Panc1 (cell line): ENCODE results near the gene PSMB5. TPM values are rescaled to one million over a fixed set of nuclear protein-coding genes. Genes with fewer than 3 reads are reported as not detected.

Experiments used
- ATAC-seq: fragments of 200-7000 bp; cut with Tn5 transposase; 2 replicates; pipeline ENCODE4 v1.9.1; 2020; ENCODE audit warnings: mild to moderate bottlenecking, moderate library complexity
- BruUV-seq: library from RNA; stranded (reverse); fragments of 400-500 nt; replicated peaks from 2 replicates; lab custom pipeline; 2021; lab: Mats Ljungman, UMichigan
- CTCF ChIA-PET: fragments of 300-600 bp; sonication (Branson Sonifier 250); formaldehyde crosslinking; loops from one replicate; lab custom pipeline; 2022; ENCODE audit warnings: antibody characterized with exemption; lab: Charles Lee
- POLR2A ChIA-PET: fragments of 300-600 bp; sonication (Branson Sonifier 250); formaldehyde crosslinking; loops from one replicate; lab custom pipeline; 2022; ENCODE audit warnings: antibody characterized with exemption; lab: Charles Lee
- DNase-seq: peaks from one replicate; pipeline ENCODE4 v3.0.0-alpha.2; 2010; ENCODE audit warnings: low read depth, low spot score
- H3K27ac ChIP-seq: 2 replicates; pipeline ENCODE4 v1.5.1; 2011; ENCODE audit warnings: mild to moderate bottlenecking, low read length, inconsistent platforms
- H3K27me3 ChIP-seq: fragments of 200-500 bp; sonication (Bioruptor generic); 2 replicates; pipeline ENCODE4 v1.6.0; 2014; ENCODE audit warnings: low read length, inconsistent platforms; ENCODE audit not compliant: control insufficient read depth, insufficient read depth
- H3K36me3 ChIP-seq: fragments of 200-500 bp; sonication (Bioruptor generic); 2 replicates; pipeline ENCODE4 v1.5.1; 2014; ENCODE audit warnings: inconsistent platforms, mild to moderate bottlenecking, low read length, moderate library complexity; ENCODE audit not compliant: control insufficient read depth, insufficient read depth
- H3K4me1 ChIP-seq: 2 replicates; pipeline ENCODE4 v1.5.1; 2011; ENCODE audit warnings: inconsistent platforms, mild to moderate bottlenecking, low read length, moderate library complexity; ENCODE audit not compliant: control insufficient read depth, insufficient read depth
- H3K4me3 ChIP-seq, 2 experiments: 2 replicates each; pipeline ENCODE4 v1.5.1; 2011 to 2012; ENCODE audit warnings: low read depth in 2 of 2, low read length in 2 of 2, mild to moderate bottlenecking in 2 of 2, inconsistent platforms in 1 of 2, moderate library complexity in 1 of 2
- H3K9me3 ChIP-seq: fragments of 200-500 bp; sonication (Bioruptor generic); 2 replicates; pipeline ENCODE4 v1.5.1; 2014; ENCODE audit warnings: low read depth, mild to moderate bottlenecking, inconsistent platforms, low read length, moderate library complexity; ENCODE audit not compliant: control insufficient read depth, insufficient read depth
- POLR2AphosphoS5 ChIP-seq: IDR thresholded peaks from 2 replicates; pipeline ENCODE4 v1.6.1; 2012; ENCODE audit warnings: mild to moderate bottlenecking, low read depth, low read length, moderate library complexity
- SIN3A ChIP-seq: IDR thresholded peaks from 2 replicates; pipeline ENCODE4 v1.6.1; 2012; ENCODE audit warnings: low read depth, mild to moderate bottlenecking, low read length, moderate library complexity, borderline replicate concordance; ENCODE audit not compliant: insufficient read depth
- TCF7L2 ChIP-seq: IDR thresholded peaks from 2 replicates; pipeline ENCODE4 v1.6.1; 2011; ENCODE audit warnings: mild to moderate bottlenecking, low read depth, low read length, inconsistent platforms
- in situ Hi-C: cut with HindIII; loops from 2 replicates; pipeline ENCODE4 v1.10.0; 2016; ENCODE audit warnings: low sequenced_read_pairs, low pct_unique_long_range_greater_than_20kb
- intact Hi-C: fragments of 100-400 bp; cut with micrococcal nuclease; formaldehyde crosslinking; loops from one replicate; pipeline ENCODE4 v1.10.0; 2022; ENCODE audit not compliant: unreplicated experiment
- total RNA-seq: library from RNA; stranded (reverse); gene quantifications from one replicate; pipeline ENCODE4 v1.2.1, GENCODE V29; 2021; ENCODE audit not compliant: unreplicated experiment
- TF ChIP-seq, protein P1 (sequence below): fragments of 450-650 bp; IDR thresholded peaks from 2 replicates; pipeline ENCODE4 v1.5.1; 2017; ENCODE audit warnings: mild to moderate bottlenecking
- TF ChIP-seq, protein P2 (sequence below), 2 experiments: IDR thresholded peaks; 2 replicates each; pipeline ENCODE4 v1.6.1; 2011 to 2012; ENCODE audit warnings: low read depth in 2 of 2, control low read depth in 1 of 2, low read length in 1 of 2, mild to moderate bottlenecking in 1 of 2, moderate library complexity in 1 of 2; ENCODE audit not compliant: insufficient read depth in 1 of 2

Gene PSMB5
- total RNA-seq, 1 experiment from 2014 or later, result 149 TPM

DNA sequence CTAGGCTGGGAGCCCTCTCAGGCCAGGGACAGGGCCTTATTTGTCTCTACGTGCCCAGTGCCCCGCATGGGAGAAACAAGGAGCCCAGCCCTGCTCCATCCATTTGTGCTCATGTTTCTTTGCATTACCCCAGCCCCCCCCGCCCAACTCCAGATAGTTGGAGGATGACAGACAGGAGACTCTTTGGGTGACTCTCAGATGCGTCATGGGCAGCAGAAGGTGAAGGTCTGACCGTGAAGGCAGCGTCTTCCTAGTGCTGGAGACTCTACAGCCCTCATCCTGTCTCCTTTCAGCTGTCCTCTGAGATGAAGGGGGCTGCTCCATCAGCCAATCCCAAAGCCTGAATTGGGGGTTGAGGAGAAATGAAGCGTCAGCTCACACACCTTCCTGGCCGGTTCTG, 7.0 kb upstream of the PSMB5 start:
- intact Hi-C loops (no loop called here), in situ Hi-C loops (no loop called here)
- no peaks in the 10 kb centered on the region for H3K36me3 ChIP-seq
- no peaks in the 10 kb centered on the region for H3K4me1 ChIP-seq
- no TSS peak for BruUV-seq
- ChIA-PET POLR2A (interaction anchor here (0.5 to 0.6 kb wide), 2 partner anchors 37 to 54 kb away, joined by 7 read pairs; no protein-coding TSS in a partner anchor), CTCF (interaction anchor here (1.0 kb wide), 1 partner anchor 11 kb away, joined by 3 read pairs; no protein-coding TSS in a partner anchor)
- no peak overlapping the region for H3K27ac ChIP-seq
- ATAC-seq (no peak), DNase-seq (no peak)
- H3K9me3 ChIP-seq, result no peaks in the 10 kb centered on the region
- TF ChIP-seq TCF7L2 (no peak), POLR2AphosphoS5 (no peak), SIN3A (no peak)
- TF ChIP-seq, protein P1, sequence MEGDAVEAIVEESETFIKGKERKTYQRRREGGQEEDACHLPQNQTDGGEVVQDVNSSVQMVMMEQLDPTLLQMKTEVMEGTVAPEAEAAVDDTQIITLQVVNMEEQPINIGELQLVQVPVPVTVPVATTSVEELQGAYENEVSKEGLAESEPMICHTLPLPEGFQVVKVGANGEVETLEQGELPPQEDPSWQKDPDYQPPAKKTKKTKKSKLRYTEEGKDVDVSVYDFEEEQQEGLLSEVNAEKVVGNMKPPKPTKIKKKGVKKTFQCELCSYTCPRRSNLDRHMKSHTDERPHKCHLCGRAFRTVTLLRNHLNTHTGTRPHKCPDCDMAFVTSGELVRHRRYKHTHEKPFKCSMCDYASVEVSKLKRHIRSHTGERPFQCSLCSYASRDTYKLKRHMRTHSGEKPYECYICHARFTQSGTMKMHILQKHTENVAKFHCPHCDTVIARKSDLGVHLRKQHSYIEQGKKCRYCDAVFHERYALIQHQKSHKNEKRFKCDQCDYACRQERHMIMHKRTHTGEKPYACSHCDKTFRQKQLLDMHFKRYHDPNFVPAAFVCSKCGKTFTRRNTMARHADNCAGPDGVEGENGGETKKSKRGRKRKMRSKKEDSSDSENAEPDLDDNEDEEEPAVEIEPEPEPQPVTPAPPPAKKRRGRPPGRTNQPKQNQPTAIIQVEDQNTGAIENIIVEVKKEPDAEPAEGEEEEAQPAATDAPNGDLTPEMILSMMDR, result no peak
- TF ChIP-seq, protein P2, sequence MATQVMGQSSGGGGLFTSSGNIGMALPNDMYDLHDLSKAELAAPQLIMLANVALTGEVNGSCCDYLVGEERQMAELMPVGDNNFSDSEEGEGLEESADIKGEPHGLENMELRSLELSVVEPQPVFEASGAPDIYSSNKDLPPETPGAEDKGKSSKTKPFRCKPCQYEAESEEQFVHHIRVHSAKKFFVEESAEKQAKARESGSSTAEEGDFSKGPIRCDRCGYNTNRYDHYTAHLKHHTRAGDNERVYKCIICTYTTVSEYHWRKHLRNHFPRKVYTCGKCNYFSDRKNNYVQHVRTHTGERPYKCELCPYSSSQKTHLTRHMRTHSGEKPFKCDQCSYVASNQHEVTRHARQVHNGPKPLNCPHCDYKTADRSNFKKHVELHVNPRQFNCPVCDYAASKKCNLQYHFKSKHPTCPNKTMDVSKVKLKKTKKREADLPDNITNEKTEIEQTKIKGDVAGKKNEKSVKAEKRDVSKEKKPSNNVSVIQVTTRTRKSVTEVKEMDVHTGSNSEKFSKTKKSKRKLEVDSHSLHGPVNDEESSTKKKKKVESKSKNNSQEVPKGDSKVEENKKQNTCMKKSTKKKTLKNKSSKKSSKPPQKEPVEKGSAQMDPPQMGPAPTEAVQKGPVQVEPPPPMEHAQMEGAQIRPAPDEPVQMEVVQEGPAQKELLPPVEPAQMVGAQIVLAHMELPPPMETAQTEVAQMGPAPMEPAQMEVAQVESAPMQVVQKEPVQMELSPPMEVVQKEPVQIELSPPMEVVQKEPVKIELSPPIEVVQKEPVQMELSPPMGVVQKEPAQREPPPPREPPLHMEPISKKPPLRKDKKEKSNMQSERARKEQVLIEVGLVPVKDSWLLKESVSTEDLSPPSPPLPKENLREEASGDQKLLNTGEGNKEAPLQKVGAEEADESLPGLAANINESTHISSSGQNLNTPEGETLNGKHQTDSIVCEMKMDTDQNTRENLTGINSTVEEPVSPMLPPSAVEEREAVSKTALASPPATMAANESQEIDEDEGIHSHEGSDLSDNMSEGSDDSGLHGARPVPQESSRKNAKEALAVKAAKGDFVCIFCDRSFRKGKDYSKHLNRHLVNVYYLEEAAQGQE (IDR thresholded peaks at IDR 0.05; ENCODE audit: insufficient read depth in 1 of 2, low read depth in 2 of 2, low read length in 1 of 2), result no peak
- no peaks in the 10 kb centered on the region for H3K27me3 ChIP-seq
- H3K4me3 ChIP-seq, result no peak overlapping the region

DNA sequence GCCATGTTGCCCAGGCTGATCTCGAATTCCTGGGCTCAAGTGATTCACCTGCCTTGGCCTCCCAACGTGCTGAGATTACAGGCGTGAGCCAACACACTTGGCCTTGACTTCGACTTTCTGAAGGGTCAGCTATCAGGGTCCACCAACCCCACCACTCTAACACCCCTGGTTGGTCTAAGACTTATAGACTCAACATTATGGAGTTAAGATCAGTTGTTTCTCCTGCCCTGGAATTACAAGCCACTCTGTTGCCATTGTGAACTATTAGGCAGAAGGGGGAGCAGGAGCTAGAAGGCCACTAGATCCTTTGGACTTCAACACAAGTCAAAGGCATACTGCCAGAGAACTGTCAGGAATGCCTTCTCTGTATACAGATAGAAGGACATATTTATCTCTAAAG, 5.4 kb upstream of the PSMB5 start:
- Histone ChIP-seq H3K36me3 (no peaks in the 10 kb centered on the region), H3K9me3 (no peaks in the 10 kb centered on the region), H3K27me3 (no peaks in the 10 kb centered on the region), H3K4me3 (no peak overlapping the region), H3K4me1 (no peaks in the 10 kb centered on the region; the same call in 1 of the 2 replicates), H3K27ac (no peak overlapping the region)
- ChIA-PET CTCF (interaction anchor here (0.7 kb wide), 1 partner anchor 476 kb away, joined by 6 read pairs; no protein-coding TSS in a partner anchor), POLR2A (no interaction called here)
- DNase-seq (no peak), ATAC-seq (no peak)
- intact Hi-C loops, result no loop called here
- in situ Hi-C loops, result no loop called here
- no TSS peak for BruUV-seq
- TF ChIP-seq TCF7L2 (no peak), POLR2AphosphoS5 (no peak), SIN3A (no peak)
- TF ChIP-seq, protein P2 (IDR thresholded peaks at IDR 0.05; ENCODE audit: insufficient read depth in 1 of 2, low read depth in 2 of 2, low read length in 1 of 2), result no peak
- TF ChIP-seq, protein P1, result no peak
